ENCODE measurements around the gene PRR16.

- no peak for TF ChIP-seq CTCF (conservative IDR thresholded peaks at IDR 0.05; ENCODE audit: low read length)
- TF ChIP-seq EZH2phosphoT487 (IDR thresholded peaks at IDR 0.05; ENCODE audit: borderline replicate concordance): no peak
Observed at GRCh38 chr5:120540097-120540496, 76.0 kb downstream of the PRR16 start.

All from Loucy (cell line).